Liver (tissue), 3 donors: ENCODE results near the gene TRUB1.

ENCODE experiments used
- CTCF ChIP-seq: fragments of 150-350 bp; IDR thresholded peaks from 2 replicates; pipeline ENCODE4 v1.5.1; 2017; ENCODE audit warnings: improper control_type of control experiment, low read depth, low read length; ENCODE audit not compliant: missing input control
- EGR1 ChIP-seq, 2 donors: IDR thresholded peaks; 2 replicates each; pipeline ENCODE4 v1.6.1; 2016 to 2018; ENCODE audit warnings: antibody characterized with exemption in 2 of 2, low read depth in 2 of 2
- HNF4G ChIP-seq: IDR thresholded peaks from 2 replicates; pipeline ENCODE4 v1.6.1; 2016; ENCODE audit warnings: antibody characterized with exemption
- JUND ChIP-seq, 2 donors: IDR thresholded peaks; 2 replicates each; pipeline ENCODE4 v1.6.1; 2016; ENCODE audit warnings: antibody characterized with exemption in 2 of 2
- RAD21 ChIP-seq, 2 donors: IDR thresholded peaks; 2 replicates each; pipeline ENCODE4 v1.6.1; 2016; ENCODE audit warnings: antibody characterized with exemption in 2 of 2, mild to moderate bottlenecking in 2 of 2
- TAF1 ChIP-seq: conservative IDR thresholded peaks from 2 replicates; pipeline ENCODE4 v1.6.1; 2016; ENCODE audit warnings: antibody characterized with exemption, mild to moderate bottlenecking
- YY1 ChIP-seq: IDR thresholded peaks from 2 replicates; pipeline ENCODE4 v1.6.1; 2016; ENCODE audit warnings: antibody characterized with exemption, mild to moderate bottlenecking
- ZBTB33 ChIP-seq: IDR thresholded peaks from 2 replicates; pipeline ENCODE4 v1.6.1; 2016; ENCODE audit warnings: antibody characterized with exemption
- TF ChIP-seq, protein P1 (sequence below): IDR thresholded peaks from 2 replicates; pipeline ENCODE4 v1.6.1; 2016; ENCODE audit warnings: antibody characterized with exemption
- TF ChIP-seq, protein P2 (sequence below): IDR thresholded peaks from 2 replicates; pipeline ENCODE4 v1.6.1; 2016; ENCODE audit warnings: antibody characterized with exemption
- donor health status: healthy.
- donor health status: healthy.

DNA sequence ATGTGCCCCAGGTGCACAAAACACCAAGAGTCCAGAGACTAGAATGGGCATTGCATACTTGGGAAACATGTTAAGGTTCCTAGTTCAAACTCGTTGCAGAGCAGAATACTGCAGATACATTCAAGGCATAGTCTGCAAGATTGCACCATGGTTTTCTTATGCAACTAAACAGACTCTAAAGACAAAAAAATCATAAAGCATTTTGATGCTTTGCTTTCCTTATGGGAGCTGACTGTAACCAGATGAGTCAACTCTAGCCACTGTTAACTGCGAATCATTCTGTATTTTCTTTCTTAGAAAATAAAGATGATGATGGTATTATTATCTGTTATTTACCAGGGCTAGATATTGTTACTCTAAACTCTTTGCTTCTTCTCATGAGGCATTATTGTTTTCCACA lies 19.7 kb downstream of the TRUB1 start:
- no peak for TF ChIP-seq CTCF
- TF ChIP-seq RAD21 (IDR thresholded peaks at IDR 0.05) = no peak
- TF ChIP-seq YY1 = no peak
- TF ChIP-seq, protein P1, sequence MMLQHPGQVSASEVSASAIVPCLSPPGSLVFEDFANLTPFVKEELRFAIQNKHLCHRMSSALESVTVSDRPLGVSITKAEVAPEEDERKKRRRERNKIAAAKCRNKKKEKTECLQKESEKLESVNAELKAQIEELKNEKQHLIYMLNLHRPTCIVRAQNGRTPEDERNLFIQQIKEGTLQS = no peak
- TF ChIP-seq HNF4G = no peak
- TF ChIP-seq JUND (IDR thresholded peaks at IDR 0.05) = no peak
- TF ChIP-seq ZBTB33 = no peak
- no peak for TF ChIP-seq EGR1 (IDR thresholded peaks at IDR 0.05; ENCODE audit: low read depth in 2 of 2)
- TF ChIP-seq, protein P2, sequence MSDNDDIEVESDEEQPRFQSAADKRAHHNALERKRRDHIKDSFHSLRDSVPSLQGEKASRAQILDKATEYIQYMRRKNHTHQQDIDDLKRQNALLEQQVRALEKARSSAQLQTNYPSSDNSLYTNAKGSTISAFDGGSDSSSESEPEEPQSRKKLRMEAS = no peak
- TF ChIP-seq TAF1 = no peak
